Neutrophil (primary cell): ENCODE data around the gene AIPL1.
"Not testable (repeated sequence)": the region's sequence is repeated elsewhere in the genome, so short reads cannot be mapped to it uniquely, and the experiment has no call there.

ENCODE experiments used
- H3K27ac ChIP-seq: fragments of 200-600 bp; sonication (generic); 2 replicates; pipeline ENCODE4 v1.5.1; 2016; ENCODE audit warnings: mild to moderate bottlenecking, moderate library complexity
- H3K27me3 ChIP-seq: fragments of 200-600 bp; sonication (generic); 2 replicates; pipeline ENCODE4 v1.6.0; 2016; ENCODE audit warnings: mild to moderate bottlenecking
- H3K36me3 ChIP-seq: fragments of 200-600 bp; sonication (generic); 2 replicates; pipeline ENCODE4 v1.5.1; 2017
- H3K4me1 ChIP-seq, 2 experiments: fragments of 200-600 bp in 1 of 2; sonication (generic) in 1 of 2; 1 replicate in 1 of 2; 2 replicates in 1 of 2; pipeline versions ENCODE4 v1.5.1 to v1.6.1; 2013 to 2016; ENCODE audit warnings: low read depth in 1 of 2, low read length in 1 of 2, mild to moderate bottlenecking in 1 of 2, moderate library complexity in 1 of 2; ENCODE audit not compliant: control insufficient read depth in 1 of 2, insufficient read depth in 1 of 2
- H3K4me3 ChIP-seq, 2 experiments: fragments of 200-600 bp in 1 of 2; sonication (generic) in 1 of 2; 1 replicate in 1 of 2; 2 replicates in 1 of 2; pipeline ENCODE4 v1.5.1; 2013 to 2016; ENCODE audit warnings: low read depth in 1 of 2, low read length in 1 of 2, mild to moderate bottlenecking in 1 of 2, moderate library complexity in 1 of 2
- H3K9me3 ChIP-seq: fragments of 200-600 bp; sonication (generic); 2 replicates; pipeline ENCODE4 v1.5.1; 2016
- CTCF ChIP-seq: fragments of 200-600 bp; sonication (generic); IDR thresholded peaks from 2 replicates; pipeline ENCODE4 v1.5.1; 2016; ENCODE audit warnings: antibody characterized with exemption

AIPL1 gene

GRCh38 chr17:6435051-6435450 is at the start of gene AIPL1:
TSS of gene AIPL1 (minus strand) at chr17:6435121. CDS start at chr17:6435104, 17 bp downstream.
- H3K4me3 ChIP-seq, result no peak within 1 kb of the TSS
- H3K36me3 ChIP-seq, result no peaks in the 10 kb centered on the region

GRCh38 chr17:6483507-6483906 is 48.6 kb upstream of the AIPL1 start:
- H3K27ac ChIP-seq, result no peak overlapping the region
- H3K9me3 ChIP-seq, result no peaks in the 10 kb centered on the region
- H3K27me3 ChIP-seq, result peaks cover 5% of the 10 kb centered on the region
- no peaks in the 10 kb centered on the region for H3K4me1 ChIP-seq
- no peak overlapping the region for H3K4me3 ChIP-seq
- H3K36me3 ChIP-seq, result no peaks in the 10 kb centered on the region
- no peak for TF ChIP-seq CTCF

More at GRCh38 chr17:6435051-6435450, at the start of gene AIPL1:
- no peaks in the 10 kb centered on the region for H3K4me1 ChIP-seq
- no peaks in the 10 kb centered on the region for H3K9me3 ChIP-seq
- peaks cover 46% of the 10 kb centered on the region for H3K27me3 ChIP-seq
- TF ChIP-seq CTCF, result no peak
- H3K27ac ChIP-seq, result no peak within 1 kb of the TSS

- H3K27me3 ChIP-seq, H3K4me1 ChIP-seq, H3K36me3 ChIP-seq, H3K27ac ChIP-seq, H3K9me3 ChIP-seq, H3K4me3 ChIP-seq: not testable (repeated sequence)
These were observed 47.9 kb upstream of the AIPL1 start for GRCh38 chr17:6482796-6483195.

- Histone ChIP-seq H3K4me3 (no peak overlapping the region), H3K9me3 (no peaks in the 10 kb centered on the region), H3K27me3 (peaks cover 5% of the 10 kb centered on the region), H3K27ac (no peak overlapping the region), H3K36me3 (no peaks in the 10 kb centered on the region), H3K4me1 (no peaks in the 10 kb centered on the region)
- no peak for TF ChIP-seq CTCF
These were observed 47.2 kb upstream of the AIPL1 start for GRCh38 chr17:6482105-6482455.

- Histone ChIP-seq H3K4me3 (no peak overlapping the region), H3K27ac (no peak overlapping the region), H3K27me3 (peaks cover 5% of the 10 kb centered on the region), H3K9me3 (no peaks in the 10 kb centered on the region), H3K4me1 (no peaks in the 10 kb centered on the region), H3K36me3 (no peaks in the 10 kb centered on the region)
- TF ChIP-seq CTCF, result no peak
These were observed 45.4 kb upstream of the AIPL1 start for GRCh38 chr17:6480303-6480675.

- no peaks in the 10 kb centered on the region for H3K4me1 ChIP-seq
- no peaks in the 10 kb centered on the region for H3K36me3 ChIP-seq
- H3K27ac ChIP-seq, result no peak overlapping the region
- TF ChIP-seq CTCF, result no peak
- H3K27me3 ChIP-seq, result peaks cover 5% of the 10 kb centered on the region
- H3K9me3 ChIP-seq, result no peaks in the 10 kb centered on the region
- no peak overlapping the region for H3K4me3 ChIP-seq
These were observed 44.8 kb upstream of the AIPL1 start for GRCh38 chr17:6479622-6480302.
